ENCODE results near the gene MAPRE3.

MAPRE3 gene

GRCh38 chr2:26998323-26998722 is 27.9 kb downstream of the MAPRE3 start:
- Histone ChIP-seq H3K27me3 (ENCODE audit: control insufficient read depth, insufficient read depth, low read length) (no peaks in the 10 kb centered on the region), H3K9ac (ENCODE audit: low read length) (no peak overlapping the region), H3K36me3 (ENCODE audit: control insufficient read depth, insufficient read depth, low read length) (no peaks in the 10 kb centered on the region), H3K27ac (ENCODE audit: low read depth, low read length) (no peak overlapping the region), H3K4me1 (ENCODE audit: control insufficient read depth, insufficient read depth, low read length) (no peaks in the 10 kb centered on the region), H3K4me3 (ENCODE audit: low read length) (no peak overlapping the region)

- H3K9ac ChIP-seq (ENCODE audit: low read length), result no peak overlapping the region
- H3K4me1 ChIP-seq (ENCODE audit: control insufficient read depth, insufficient read depth, low read length), result no peaks in the 10 kb centered on the region
- H3K36me3 ChIP-seq (ENCODE audit: control insufficient read depth, insufficient read depth, low read length), result no peaks in the 10 kb centered on the region
- no peaks in the 10 kb centered on the region for H3K27me3 ChIP-seq (ENCODE audit: control insufficient read depth, insufficient read depth, low read length)
- H3K27ac ChIP-seq (ENCODE audit: low read depth, low read length), result no peak overlapping the region
- no peak overlapping the region for H3K4me3 ChIP-seq (ENCODE audit: low read length)
These were observed 29.8 kb downstream of the MAPRE3 start for GRCh38 chr2:27000228-27000627.

GRCh38 chr2:27000995-27001394 is 30.6 kb downstream of the MAPRE3 start:
- Histone ChIP-seq H3K4me3 (ENCODE audit: low read length) (no peak overlapping the region), H3K27ac (ENCODE audit: low read depth, low read length) (no peak overlapping the region), H3K36me3 (ENCODE audit: control insufficient read depth, insufficient read depth, low read length) (no peaks in the 10 kb centered on the region), H3K27me3 (ENCODE audit: control insufficient read depth, insufficient read depth, low read length) (no peaks in the 10 kb centered on the region), H3K9ac (ENCODE audit: low read length) (no peak overlapping the region), H3K4me1 (ENCODE audit: control insufficient read depth, insufficient read depth, low read length) (no peaks in the 10 kb centered on the region)

- Histone ChIP-seq H3K9ac (ENCODE audit: low read length) (no peak overlapping the region), H3K4me3 (ENCODE audit: low read length) (no peak overlapping the region), H3K27me3 (ENCODE audit: control insufficient read depth, insufficient read depth, low read length) (no peaks in the 10 kb centered on the region), H3K36me3 (ENCODE audit: control insufficient read depth, insufficient read depth, low read length) (no peaks in the 10 kb centered on the region), H3K27ac (ENCODE audit: low read depth, low read length) (no peak overlapping the region), H3K4me1 (ENCODE audit: control insufficient read depth, insufficient read depth, low read length) (no peaks in the 10 kb centered on the region)
These were observed 31.5 kb downstream of the MAPRE3 start for GRCh38 chr2:27001950-27002349.

- Histone ChIP-seq H3K27ac (ENCODE audit: low read depth, low read length) (no peak overlapping the region), H3K9ac (ENCODE audit: low read length) (no peak overlapping the region), H3K4me1 (ENCODE audit: control insufficient read depth, insufficient read depth, low read length) (no peaks in the 10 kb centered on the region), H3K36me3 (ENCODE audit: control insufficient read depth, insufficient read depth, low read length) (no peaks in the 10 kb centered on the region), H3K27me3 (ENCODE audit: control insufficient read depth, insufficient read depth, low read length) (no peaks in the 10 kb centered on the region), H3K4me3 (ENCODE audit: low read length) (no peak overlapping the region)
These were observed 32.6 kb downstream of the MAPRE3 start for GRCh38 chr2:27003007-27003406.

GRCh38 chr2:27003857-27004256 is 33.4 kb downstream of the MAPRE3 start:
- Histone ChIP-seq H3K9ac (ENCODE audit: low read length) (no peak overlapping the region), H3K36me3 (ENCODE audit: control insufficient read depth, insufficient read depth, low read length) (no peaks in the 10 kb centered on the region), H3K27me3 (ENCODE audit: control insufficient read depth, insufficient read depth, low read length) (no peaks in the 10 kb centered on the region), H3K4me1 (ENCODE audit: control insufficient read depth, insufficient read depth, low read length) (no peaks in the 10 kb centered on the region), H3K4me3 (ENCODE audit: low read length) (no peak overlapping the region), H3K27ac (ENCODE audit: low read depth, low read length) (no peak overlapping the region)

- H3K36me3 ChIP-seq (ENCODE audit: control insufficient read depth, insufficient read depth, low read length), result no peaks in the 10 kb centered on the region
- H3K27me3 ChIP-seq (ENCODE audit: control insufficient read depth, insufficient read depth, low read length), result no peaks in the 10 kb centered on the region
- no peak overlapping the region for H3K27ac ChIP-seq (ENCODE audit: low read depth, low read length)
- H3K9ac ChIP-seq (ENCODE audit: low read length), result no peak overlapping the region
- H3K4me3 ChIP-seq (ENCODE audit: low read length), result no peak overlapping the region
- no peaks in the 10 kb centered on the region for H3K4me1 ChIP-seq (ENCODE audit: control insufficient read depth, insufficient read depth, low read length)
These were observed 36.4 kb downstream of the MAPRE3 start for GRCh38 chr2:27006602-27007415.

- no peak overlapping the region for H3K27ac ChIP-seq (ENCODE audit: low read depth, low read length)
- no peaks in the 10 kb centered on the region for H3K4me1 ChIP-seq (ENCODE audit: control insufficient read depth, insufficient read depth, low read length)
- H3K36me3 ChIP-seq (ENCODE audit: control insufficient read depth, insufficient read depth, low read length), result no peaks in the 10 kb centered on the region
- no peak overlapping the region for H3K4me3 ChIP-seq (ENCODE audit: low read length)
- no peaks in the 10 kb centered on the region for H3K27me3 ChIP-seq (ENCODE audit: control insufficient read depth, insufficient read depth, low read length)
- no peak overlapping the region for H3K9ac ChIP-seq (ENCODE audit: low read length)
These were observed 37.3 kb downstream of the MAPRE3 start for GRCh38 chr2:27007416-27008374.

GRCh38 chr2:27008678-27009077 is 38.2 kb downstream of the MAPRE3 start:
- H3K4me3 ChIP-seq (ENCODE audit: low read length), result no peak overlapping the region
- H3K27me3 ChIP-seq (ENCODE audit: control insufficient read depth, insufficient read depth, low read length), result no peaks in the 10 kb centered on the region
- no peak overlapping the region for H3K9ac ChIP-seq (ENCODE audit: low read length)
- H3K36me3 ChIP-seq (ENCODE audit: control insufficient read depth, insufficient read depth, low read length), result no peaks in the 10 kb centered on the region
- no peak overlapping the region for H3K27ac ChIP-seq (ENCODE audit: low read depth, low read length)
- H3K4me1 ChIP-seq (ENCODE audit: control insufficient read depth, insufficient read depth, low read length), result no peaks in the 10 kb centered on the region

- H3K36me3 ChIP-seq (ENCODE audit: control insufficient read depth, insufficient read depth, low read length), result no peaks in the 10 kb centered on the region
- H3K9ac ChIP-seq (ENCODE audit: low read length), result no peak overlapping the region
- H3K27ac ChIP-seq (ENCODE audit: low read depth, low read length), result no peak overlapping the region
- no peak overlapping the region for H3K4me3 ChIP-seq (ENCODE audit: low read length)
- H3K27me3 ChIP-seq (ENCODE audit: control insufficient read depth, insufficient read depth, low read length), result no peaks in the 10 kb centered on the region
- no peaks in the 10 kb centered on the region for H3K4me1 ChIP-seq (ENCODE audit: control insufficient read depth, insufficient read depth, low read length)
These were observed 38.6 kb downstream of the MAPRE3 start for GRCh38 chr2:27009083-27009482.

GRCh38 chr2:27009716-27010115 is 39.3 kb downstream of the MAPRE3 start:
- Histone ChIP-seq H3K36me3 (ENCODE audit: control insufficient read depth, insufficient read depth, low read length) (no peaks in the 10 kb centered on the region), H3K9ac (ENCODE audit: low read length) (no peak overlapping the region), H3K27me3 (ENCODE audit: control insufficient read depth, insufficient read depth, low read length) (no peaks in the 10 kb centered on the region), H3K4me3 (ENCODE audit: low read length) (no peak overlapping the region), H3K27ac (ENCODE audit: low read depth, low read length) (no peak overlapping the region), H3K4me1 (ENCODE audit: control insufficient read depth, insufficient read depth, low read length) (no peaks in the 10 kb centered on the region)

- H3K36me3 ChIP-seq (ENCODE audit: control insufficient read depth, insufficient read depth, low read length), result no peaks in the 10 kb centered on the region
- H3K4me3 ChIP-seq (ENCODE audit: low read length), result no peak overlapping the region
- no peak overlapping the region for H3K27ac ChIP-seq (ENCODE audit: low read depth, low read length)
- no peaks in the 10 kb centered on the region for H3K27me3 ChIP-seq (ENCODE audit: control insufficient read depth, insufficient read depth, low read length)
- H3K4me1 ChIP-seq (ENCODE audit: control insufficient read depth, insufficient read depth, low read length), result no peaks in the 10 kb centered on the region
- no peak overlapping the region for H3K9ac ChIP-seq (ENCODE audit: low read length)
These were observed 39.7 kb downstream of the MAPRE3 start for GRCh38 chr2:27010139-27010538.
